ENCODE data around the gene NUDC. TPM values are rescaled to one million over a fixed set of nuclear protein-coding genes. Genes with fewer than 3 reads are reported as not detected.

Gene NUDC
- total RNA-seq, 1 experiment from 2014 or later = 161 TPM

DNA sequence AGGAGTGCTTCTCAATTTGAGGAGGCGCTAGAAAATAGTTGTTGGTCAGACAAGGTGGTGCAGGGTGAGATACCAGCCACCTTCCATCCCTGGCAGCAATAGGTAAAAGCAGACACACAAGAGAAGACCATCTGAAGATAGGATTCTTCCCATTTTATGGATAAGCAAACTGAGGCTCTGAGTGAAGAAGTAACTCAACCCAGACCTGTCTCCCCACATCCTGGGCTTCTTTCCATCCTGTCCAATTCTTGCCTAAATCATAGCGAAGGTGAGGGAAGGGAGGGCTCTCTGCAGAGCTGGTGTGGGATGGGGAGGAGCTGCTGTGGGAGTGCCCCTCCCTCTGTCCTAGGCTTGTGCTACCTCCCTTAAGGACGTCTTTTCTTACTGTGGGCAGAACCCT lies 50.0 kb downstream of the NUDC start:
- DNase-seq (ENCODE audit: low read depth, low spot score) (no peak), ATAC-seq (no peak)
- ChIA-PET POLR2A (no interaction called here), CTCF (no interaction called here)
- no peaks in the 10 kb centered on the region for H3K27me3 ChIP-seq (ENCODE audit: control insufficient read depth, insufficient read depth, low read length)
- 0 out of 2 replicates have a peak, but pooled peaks cover 3% of the 10 kb centered on the region for H3K4me1 ChIP-seq (ENCODE audit: control insufficient read depth, insufficient read depth, low read length)
- H3K36me3 ChIP-seq (ENCODE audit: control insufficient read depth, insufficient read depth, low read length) = no peaks in the 10 kb centered on the region
- no peaks in the 10 kb centered on the region for H3K9me3 ChIP-seq (ENCODE audit: control insufficient read depth, insufficient read depth, low read depth, low read length)
- intact Hi-C loops (cut with micrococcal nuclease; ENCODE audit: unreplicated experiment) (no loop called here), in situ Hi-C loops (cut with HindIII; ENCODE audit: low pct_unique_long_range_greater_than_20kb, low sequenced_read_pairs) (no loop called here)
- no peak overlapping the region for H3K4me3 ChIP-seq (ENCODE audit: low read depth in 2 of 2, low read length in 2 of 2)
- TF ChIP-seq, protein P1, sequence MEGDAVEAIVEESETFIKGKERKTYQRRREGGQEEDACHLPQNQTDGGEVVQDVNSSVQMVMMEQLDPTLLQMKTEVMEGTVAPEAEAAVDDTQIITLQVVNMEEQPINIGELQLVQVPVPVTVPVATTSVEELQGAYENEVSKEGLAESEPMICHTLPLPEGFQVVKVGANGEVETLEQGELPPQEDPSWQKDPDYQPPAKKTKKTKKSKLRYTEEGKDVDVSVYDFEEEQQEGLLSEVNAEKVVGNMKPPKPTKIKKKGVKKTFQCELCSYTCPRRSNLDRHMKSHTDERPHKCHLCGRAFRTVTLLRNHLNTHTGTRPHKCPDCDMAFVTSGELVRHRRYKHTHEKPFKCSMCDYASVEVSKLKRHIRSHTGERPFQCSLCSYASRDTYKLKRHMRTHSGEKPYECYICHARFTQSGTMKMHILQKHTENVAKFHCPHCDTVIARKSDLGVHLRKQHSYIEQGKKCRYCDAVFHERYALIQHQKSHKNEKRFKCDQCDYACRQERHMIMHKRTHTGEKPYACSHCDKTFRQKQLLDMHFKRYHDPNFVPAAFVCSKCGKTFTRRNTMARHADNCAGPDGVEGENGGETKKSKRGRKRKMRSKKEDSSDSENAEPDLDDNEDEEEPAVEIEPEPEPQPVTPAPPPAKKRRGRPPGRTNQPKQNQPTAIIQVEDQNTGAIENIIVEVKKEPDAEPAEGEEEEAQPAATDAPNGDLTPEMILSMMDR (IDR thresholded peaks at IDR 0.05) = no peak
- TF ChIP-seq REST (IDR thresholded peaks at IDR 0.05; ENCODE audit: insufficient read depth in 1 of 2, low read depth in 2 of 2, low read length in 1 of 2) = no peak
- no peak for TF ChIP-seq TCF7L2 (IDR thresholded peaks at IDR 0.05; ENCODE audit: low read depth, low read length)
- H3K27ac ChIP-seq (ENCODE audit: low read length) = no peak overlapping the region
- no TSS peak for BruUV-seq (replicated peaks)

DNA sequence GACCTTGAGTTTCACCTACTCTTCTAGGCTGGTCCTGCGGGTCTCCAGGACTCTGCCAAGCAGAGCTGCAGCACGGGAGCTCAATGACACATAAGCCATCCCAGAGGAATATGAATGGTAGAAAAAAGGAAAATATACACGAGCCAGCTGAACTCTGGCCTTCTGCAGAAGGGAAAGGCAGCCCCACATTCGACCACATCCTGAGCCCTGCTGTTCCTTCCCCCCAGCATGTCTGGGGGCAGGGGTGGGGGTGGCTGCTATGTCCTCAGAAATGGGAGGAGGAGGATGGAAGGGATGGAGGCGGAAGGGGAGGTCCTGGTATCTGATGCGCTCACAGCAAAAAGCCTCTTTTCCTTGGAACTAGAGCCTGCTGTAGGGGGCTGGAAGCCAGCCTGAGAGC lies 50.8 kb downstream of the NUDC start:
- CTCF ChIA-PET = no interaction called here
- no peaks in the 10 kb centered on the region for H3K27me3 ChIP-seq (ENCODE audit: control insufficient read depth, insufficient read depth, low read length)
- no peak overlapping the region for H3K27ac ChIP-seq (ENCODE audit: low read length)
- ATAC-seq (peak; percentile 42; the same call in 1 of the 2 replicates), DNase-seq (ENCODE audit: low read depth, low spot score) (no peak)
- intact Hi-C loops (cut with micrococcal nuclease; ENCODE audit: unreplicated experiment) (no loop called here), in situ Hi-C loops (cut with HindIII; ENCODE audit: low pct_unique_long_range_greater_than_20kb, low sequenced_read_pairs) (no loop called here)
- no TSS peak for BruUV-seq (replicated peaks)
- H3K36me3 ChIP-seq (ENCODE audit: control insufficient read depth, insufficient read depth, low read length) = no peaks in the 10 kb centered on the region
- H3K9me3 ChIP-seq (ENCODE audit: control insufficient read depth, insufficient read depth, low read depth, low read length) = no peaks in the 10 kb centered on the region
- POLR2A ChIA-PET = no interaction called here
- 0 out of 2 replicates have a peak, but pooled peaks cover 3% of the 10 kb centered on the region for H3K4me1 ChIP-seq (ENCODE audit: control insufficient read depth, insufficient read depth, low read length)
- H3K4me3 ChIP-seq (ENCODE audit: low read depth in 2 of 2, low read length in 2 of 2) = no peak overlapping the region
- TF ChIP-seq, protein P1 (IDR thresholded peaks at IDR 0.05) = no peak
- TF ChIP-seq POLR2AphosphoS5 (IDR thresholded peaks at IDR 0.05; ENCODE audit: low read depth, low read length) = no peak
- TF ChIP-seq REST (IDR thresholded peaks at IDR 0.05; ENCODE audit: insufficient read depth in 1 of 2, low read depth in 2 of 2, low read length in 1 of 2) = no peak
- TF ChIP-seq TCF7L2 (IDR thresholded peaks at IDR 0.05; ENCODE audit: low read depth, low read length) = no peak
- no peak for TF ChIP-seq SIN3A (IDR thresholded peaks at IDR 0.05; ENCODE audit: borderline replicate concordance, insufficient read depth, low read depth, low read length)

Measured in Panc1 (cell line).